ENCODE data around the gene SLC25A21. TPM values are rescaled to one million over a fixed set of nuclear protein-coding genes. Genes with fewer than 3 reads are reported as not detected.

The SLC25A21 gene
- total and polyA plus RNA-seq, 2 donors (not counting 1 experiment from before 2014, with no cell fraction given): 0.50 to 0.62 TPM

DNA sequence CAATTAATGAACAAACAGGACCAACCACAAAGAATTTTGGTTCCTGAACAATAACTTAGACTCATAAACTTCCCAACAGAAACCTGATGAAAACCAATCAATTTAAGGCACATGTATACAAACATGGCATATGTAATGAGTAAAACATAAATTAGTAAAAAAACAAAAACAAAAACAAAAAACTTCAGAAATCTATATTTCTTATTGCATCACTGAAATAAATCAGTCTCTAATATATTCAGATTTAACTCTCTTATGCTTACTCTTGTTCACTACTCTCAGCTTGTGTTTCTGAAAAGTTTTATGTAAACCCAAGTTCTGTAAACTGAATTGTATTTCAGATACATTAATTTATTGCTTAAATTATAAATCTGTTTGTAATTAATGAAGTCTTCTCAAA lies 233.7 kb downstream of the SLC25A21 start:
- no peak for DNase-seq (ENCODE audit: low read depth in 2 of 2)
- Histone ChIP-seq H3K9ac (ENCODE audit: insufficient read depth, low read length) (no peak overlapping the region), H3K4me3 (replicated peaks in 1 of 4; ENCODE audit: control extremely low read depth in 1 of 4, insufficient read depth in 1 of 4, low read depth in 3 of 4, low read length in 4 of 4) (no peak overlapping the region), H3K27me3 (ENCODE audit: control insufficient read depth, insufficient read depth, low read length) (no peaks in the 10 kb centered on the region), H3K4me1 (ENCODE audit: control insufficient read depth, extremely low read depth, insufficient read depth, low read length) (no peaks in the 10 kb centered on the region), H3K36me3 (ENCODE audit: control insufficient read depth, insufficient read depth, low read length) (no peaks in the 10 kb centered on the region), H3K4me2 (ENCODE audit: extremely low read depth, insufficient read depth, low read length) (no peak overlapping the region), H3K27ac (ENCODE audit: insufficient read depth, low read length) (no peak overlapping the region), H2AFZ (ENCODE audit: low read length) (no peak overlapping the region), H4K20me1 (ENCODE audit: control insufficient read depth, extremely low read depth, insufficient read depth, low read length) (no peaks in the 10 kb centered on the region), H3K79me2 (ENCODE audit: control insufficient read depth, insufficient read depth, low read length) (no peaks in the 10 kb centered on the region), H3K9me3 (ENCODE audit: control insufficient read depth, insufficient read depth, low read depth, low read length) (no peaks in the 10 kb centered on the region)
- TF ChIP-seq EZH2 (IDR thresholded peaks at IDR 0.05; ENCODE audit: low read length, missing control alignments): no peak
- TF ChIP-seq, protein P1, sequence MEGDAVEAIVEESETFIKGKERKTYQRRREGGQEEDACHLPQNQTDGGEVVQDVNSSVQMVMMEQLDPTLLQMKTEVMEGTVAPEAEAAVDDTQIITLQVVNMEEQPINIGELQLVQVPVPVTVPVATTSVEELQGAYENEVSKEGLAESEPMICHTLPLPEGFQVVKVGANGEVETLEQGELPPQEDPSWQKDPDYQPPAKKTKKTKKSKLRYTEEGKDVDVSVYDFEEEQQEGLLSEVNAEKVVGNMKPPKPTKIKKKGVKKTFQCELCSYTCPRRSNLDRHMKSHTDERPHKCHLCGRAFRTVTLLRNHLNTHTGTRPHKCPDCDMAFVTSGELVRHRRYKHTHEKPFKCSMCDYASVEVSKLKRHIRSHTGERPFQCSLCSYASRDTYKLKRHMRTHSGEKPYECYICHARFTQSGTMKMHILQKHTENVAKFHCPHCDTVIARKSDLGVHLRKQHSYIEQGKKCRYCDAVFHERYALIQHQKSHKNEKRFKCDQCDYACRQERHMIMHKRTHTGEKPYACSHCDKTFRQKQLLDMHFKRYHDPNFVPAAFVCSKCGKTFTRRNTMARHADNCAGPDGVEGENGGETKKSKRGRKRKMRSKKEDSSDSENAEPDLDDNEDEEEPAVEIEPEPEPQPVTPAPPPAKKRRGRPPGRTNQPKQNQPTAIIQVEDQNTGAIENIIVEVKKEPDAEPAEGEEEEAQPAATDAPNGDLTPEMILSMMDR (conservative IDR thresholded peaks at IDR 0.05 in 1 of 2, IDR thresholded peaks at IDR 0.05 in 1 of 2; ENCODE audit: low read depth in 1 of 2, low read length in 2 of 2): no peak

DNA sequence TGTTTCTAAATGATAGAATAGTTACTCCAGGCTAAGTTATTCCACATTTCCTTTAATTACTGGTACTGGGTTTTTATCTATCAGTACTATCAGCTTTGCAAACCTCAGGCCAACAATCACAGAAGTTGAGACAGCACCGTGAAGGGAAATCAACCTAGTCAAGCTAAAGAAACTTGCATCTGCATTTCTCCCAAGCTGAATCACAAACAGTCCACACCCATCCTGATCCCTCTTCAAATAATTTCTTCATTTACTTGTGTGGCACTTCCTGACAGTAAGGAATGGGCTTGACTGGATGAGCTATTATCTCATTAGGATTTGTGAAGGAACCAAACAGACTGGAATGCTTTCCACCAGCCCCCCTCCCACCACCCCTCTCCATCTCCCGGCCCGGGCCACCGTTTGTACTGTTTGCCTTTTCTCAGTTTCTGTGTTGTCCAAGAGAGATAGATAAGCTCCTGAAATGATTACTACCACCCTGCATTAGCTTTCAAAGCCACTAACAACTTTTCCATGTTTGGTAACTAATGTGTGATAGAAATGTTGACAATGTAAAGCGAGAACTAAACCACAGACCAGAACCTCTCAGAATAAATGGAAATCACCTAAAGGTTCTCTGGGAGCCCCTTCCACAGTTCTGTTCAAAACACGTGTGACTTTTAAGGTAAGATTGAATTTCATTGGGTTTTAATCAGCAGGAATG lies 236.3 kb downstream of the SLC25A21 start:
- no peaks in the 10 kb centered on the region for H3K36me3 ChIP-seq (ENCODE audit: control insufficient read depth, insufficient read depth, low read length)
- no peaks in the 10 kb centered on the region for H3K79me2 ChIP-seq (ENCODE audit: control insufficient read depth, insufficient read depth, low read length)
- H3K4me3 ChIP-seq (replicated peaks in 1 of 4; ENCODE audit: control extremely low read depth in 1 of 4, insufficient read depth in 1 of 4, low read depth in 3 of 4, low read length in 4 of 4): no peak overlapping the region
- H3K4me2 ChIP-seq (ENCODE audit: extremely low read depth, insufficient read depth, low read length): no peak overlapping the region
- H4K20me1 ChIP-seq (ENCODE audit: control insufficient read depth, extremely low read depth, insufficient read depth, low read length): no peaks in the 10 kb centered on the region
- no peaks in the 10 kb centered on the region for H3K27me3 ChIP-seq (ENCODE audit: control insufficient read depth, insufficient read depth, low read length)
- H3K27ac ChIP-seq (ENCODE audit: insufficient read depth, low read length): no peak overlapping the region
- H3K9me3 ChIP-seq (ENCODE audit: control insufficient read depth, insufficient read depth, low read depth, low read length): no peaks in the 10 kb centered on the region
- TF ChIP-seq EZH2 (IDR thresholded peaks at IDR 0.05; ENCODE audit: low read length, missing control alignments): no peak
- TF ChIP-seq, protein P1 (conservative IDR thresholded peaks at IDR 0.05 in 1 of 2, IDR thresholded peaks at IDR 0.05 in 1 of 2; ENCODE audit: low read depth in 1 of 2, low read length in 2 of 2): no peak
- H3K4me1 ChIP-seq (ENCODE audit: control insufficient read depth, extremely low read depth, insufficient read depth, low read length): no peaks in the 10 kb centered on the region
- no peak overlapping the region for H3K9ac ChIP-seq (ENCODE audit: insufficient read depth, low read length)
- DNase-seq (ENCODE audit: low read depth in 2 of 2): peak in 1 of 2 donors; percentile 56
- no peak overlapping the region for H2AFZ ChIP-seq (ENCODE audit: low read length)

DNA sequence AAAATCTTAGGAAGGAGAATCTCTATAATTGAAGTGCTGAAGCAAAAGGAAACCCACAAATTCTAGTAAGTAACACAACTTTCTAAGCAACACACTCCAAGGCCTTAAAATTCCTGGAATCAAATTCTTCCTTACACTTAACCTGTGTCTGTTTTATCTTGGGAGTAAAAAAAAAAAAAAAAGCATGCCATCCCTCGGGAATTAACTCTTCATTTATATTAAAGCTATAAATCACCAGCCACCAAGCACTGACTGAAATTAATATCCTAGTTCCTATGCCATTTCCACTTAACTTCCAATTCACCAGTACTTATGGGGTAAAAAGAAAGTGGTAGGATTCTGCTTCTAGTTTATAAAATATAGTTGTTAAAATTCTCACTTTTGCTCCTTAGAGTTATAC lies 238.1 kb downstream of the SLC25A21 start:
- H3K4me1 ChIP-seq (ENCODE audit: control insufficient read depth, extremely low read depth, insufficient read depth, low read length): no peaks in the 10 kb centered on the region
- no peaks in the 10 kb centered on the region for H3K9me3 ChIP-seq (ENCODE audit: control insufficient read depth, insufficient read depth, low read depth, low read length)
- DNase-seq (ENCODE audit: low read depth in 2 of 2): no peak
- H3K4me3 ChIP-seq (replicated peaks in 1 of 4; ENCODE audit: control extremely low read depth in 1 of 4, insufficient read depth in 1 of 4, low read depth in 3 of 4, low read length in 4 of 4): no peak overlapping the region
- no peaks in the 10 kb centered on the region for H3K27me3 ChIP-seq (ENCODE audit: control insufficient read depth, insufficient read depth, low read length)
- H3K9ac ChIP-seq (ENCODE audit: insufficient read depth, low read length): no peak overlapping the region
- H3K79me2 ChIP-seq (ENCODE audit: control insufficient read depth, insufficient read depth, low read length): no peaks in the 10 kb centered on the region
- no peaks in the 10 kb centered on the region for H3K36me3 ChIP-seq (ENCODE audit: control insufficient read depth, insufficient read depth, low read length)
- no peak overlapping the region for H3K4me2 ChIP-seq (ENCODE audit: extremely low read depth, insufficient read depth, low read length)
- no peak overlapping the region for H2AFZ ChIP-seq (ENCODE audit: low read length)
- H4K20me1 ChIP-seq (ENCODE audit: control insufficient read depth, extremely low read depth, insufficient read depth, low read length): no peaks in the 10 kb centered on the region
- no peak overlapping the region for H3K27ac ChIP-seq (ENCODE audit: insufficient read depth, low read length)
- TF ChIP-seq, protein P1 (conservative IDR thresholded peaks at IDR 0.05 in 1 of 2, IDR thresholded peaks at IDR 0.05 in 1 of 2; ENCODE audit: low read depth in 1 of 2, low read length in 2 of 2): no peak
- TF ChIP-seq EZH2 (IDR thresholded peaks at IDR 0.05; ENCODE audit: low read length, missing control alignments): no peak
